Renal cortex interstitium (tissue), 11 donors: Measurements from ENCODE around the gene BCCIP. TPM values are rescaled to one million over a fixed set of nuclear protein-coding genes. Genes with fewer than 3 reads are reported as not detected.
A peak's percentile ranks its signal among the peaks of the same experiment; 100 is the strongest.

Experiments
- DNase-seq, 11 donors: peaks; one replicate each; pipeline ENCODE4 v3.0.0-alpha.2; 2013; ENCODE audit warnings: low read depth in 9 of 11, low spot score in 4 of 11; ENCODE audit errors: extremely low read depth in 1 of 11
- polyA plus RNA-seq, 3 donors: library from polyadenylated mRNA; unstranded; fragments of 120-200 nt; gene quantifications; one replicate each; pipeline ENCODE4 v1.2.1, GENCODE V29; 2013; ENCODE audit not compliant: insufficient read length in 3 of 3

The BCCIP gene
- polyA plus RNA-seq, 3 donors, result 86.1 to 102 (median 91.9) TPM

GRCh38 chr10:125823663-125824251 is 411 bp downstream of the BCCIP start:
- DNase-seq, result peak in 1 of 11 donors; percentile 1

GRCh38 chr10:125824736-125825135 is 1.4 kb downstream of the BCCIP start:
- DNase-seq, result no peak

GRCh38 chr10:125827133-125827532 is 3.8 kb downstream of the BCCIP start:
- no peak for DNase-seq

GRCh38 chr10:125828311-125828710 is 5.0 kb downstream of the BCCIP start:
- DNase-seq, result no peak

- no peak for DNase-seq
Observed at GRCh38 chr10:125836746-125837145, 13.4 kb downstream of the BCCIP start.

GRCh38 chr10:125838802-125839575 is 15.6 kb downstream of the BCCIP start:
- DNase-seq, result no peak

GRCh38 chr10:125840406-125840805 is 17.1 kb downstream of the BCCIP start:
- no peak for DNase-seq

GRCh38 chr10:125840955-125841354 is 17.6 kb downstream of the BCCIP start:
- no peak for DNase-seq

- DNase-seq, result no peak
Observed at GRCh38 chr10:125843603-125844329, 20.4 kb downstream of the BCCIP start.

- peak in 2 of 11 donors; percentile 3 to 8 for DNase-seq
Observed at GRCh38 chr10:125844751-125845221, 21.4 kb downstream of the BCCIP start.

GRCh38 chr10:125845617-125846016 is 22.3 kb downstream of the BCCIP start:
- no peak for DNase-seq

GRCh38 chr10:125846894-125847293 is 23.5 kb downstream of the BCCIP start:
- DNase-seq, result no peak

- no peak for DNase-seq
Observed at GRCh38 chr10:125848371-125848770, 25.0 kb downstream of the BCCIP start.

GRCh38 chr10:125848857-125849256 is 25.5 kb downstream of the BCCIP start:
- DNase-seq, result no peak

GRCh38 chr10:125849448-125849847 is 26.1 kb downstream of the BCCIP start:
- DNase-seq, result no peak

- no peak for DNase-seq
Observed at GRCh38 chr10:125850766-125851731, 27.7 kb downstream of the BCCIP start.

- no peak for DNase-seq
Observed at GRCh38 chr10:125852487-125852886, 29.1 kb downstream of the BCCIP start.

- no peak for DNase-seq
Observed at GRCh38 chr10:125857185-125857760, 33.9 kb downstream of the BCCIP start.
